Measurements from ENCODE around the gene SYT9. TPM values are rescaled to one million over a fixed set of nuclear protein-coding genes. Genes with fewer than 3 reads are reported as not detected.

Gene SYT9
- polyA plus RNA-seq, 1 of the 3 experiments (the other 2 are of a cell fraction), result 0.10 TPM

DNA sequence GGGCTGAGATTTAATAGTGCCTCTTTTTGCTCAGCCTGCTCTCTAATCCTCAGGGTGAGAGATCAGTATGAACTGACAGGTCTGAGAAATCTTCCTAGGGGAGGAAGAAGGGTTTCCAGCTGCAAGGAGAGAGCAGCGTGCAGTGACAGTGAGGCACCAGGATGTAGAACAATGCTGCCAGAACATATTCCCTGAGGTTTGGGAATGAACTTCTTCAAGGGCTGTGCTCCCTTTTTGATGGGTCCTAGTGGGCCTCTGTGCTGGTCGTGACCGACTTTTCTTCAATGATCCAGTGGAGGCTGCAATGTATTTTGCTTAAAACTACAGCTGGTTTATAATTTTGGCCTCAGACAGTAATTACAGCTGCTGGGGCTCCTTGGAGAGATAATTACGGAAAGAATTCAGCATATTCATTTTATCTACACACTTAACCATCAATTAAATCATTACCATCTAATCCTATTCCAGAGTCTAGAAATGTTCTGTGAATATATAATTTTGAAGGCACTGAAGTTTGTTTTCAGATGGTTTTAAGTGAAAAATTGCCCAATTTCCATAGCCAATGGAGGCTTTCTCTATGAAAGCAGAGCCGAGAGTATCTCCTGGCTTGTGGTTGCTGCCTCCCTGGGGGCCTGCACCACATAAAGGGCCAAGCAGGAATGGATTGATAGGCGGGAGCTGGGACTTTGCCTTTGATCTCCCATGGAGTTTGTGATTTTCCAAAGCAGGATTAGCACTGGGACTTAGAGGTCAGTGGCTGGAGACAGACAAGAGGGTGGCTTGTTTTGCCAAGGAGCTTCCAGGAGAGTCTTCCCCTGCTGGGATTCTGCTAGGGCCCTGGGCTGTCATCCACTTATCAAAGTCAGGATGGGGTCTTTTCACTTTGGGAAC lies 192.6 kb downstream of the SYT9 start:
- Histone ChIP-seq H4K20me1 (ENCODE audit: insufficient read depth) (no peaks in the 10 kb centered on the region), H3K36me3 (replicated peaks in 1 of 2; ENCODE audit: control insufficient read depth in 1 of 2, insufficient read depth in 2 of 2, low read length in 1 of 2) (no peaks in the 10 kb centered on the region), H3K9ac (no peak overlapping the region), H3K79me2 (ENCODE audit: insufficient read depth) (no peaks in the 10 kb centered on the region), H3K9me3 (no peaks in the 10 kb centered on the region), H3K27ac (ENCODE audit: low read depth in 2 of 2, low read length in 1 of 2) (no peak overlapping the region), H3F3A (replicated peaks; ENCODE audit: insufficient read depth) (no peaks in the 10 kb centered on the region), H3K4me1 (ENCODE audit: control insufficient read depth in 1 of 2, insufficient read depth in 2 of 2, low read depth in 1 of 2, low read length in 1 of 2) (no peaks in the 10 kb centered on the region), H3K9me2 (no peaks in the 10 kb centered on the region), H3K4me2 (no peak overlapping the region), H2AFZ (ENCODE audit: low read depth) (no peak overlapping the region), H3K27me3 (ENCODE audit: insufficient read depth) (no peaks in the 10 kb centered on the region), H3K4me3 (ENCODE audit: low read depth in 2 of 2, low read length in 1 of 2) (no peak overlapping the region)
- no peak for DNase-seq
- POLR2A ChIA-PET, result no interaction called here
- 23% methylated on average over 6 of the region's 6 CpGs for WGBS (ENCODE audit: low lambda C conversion rate)
- TF ChIP-seq, protein P1, sequence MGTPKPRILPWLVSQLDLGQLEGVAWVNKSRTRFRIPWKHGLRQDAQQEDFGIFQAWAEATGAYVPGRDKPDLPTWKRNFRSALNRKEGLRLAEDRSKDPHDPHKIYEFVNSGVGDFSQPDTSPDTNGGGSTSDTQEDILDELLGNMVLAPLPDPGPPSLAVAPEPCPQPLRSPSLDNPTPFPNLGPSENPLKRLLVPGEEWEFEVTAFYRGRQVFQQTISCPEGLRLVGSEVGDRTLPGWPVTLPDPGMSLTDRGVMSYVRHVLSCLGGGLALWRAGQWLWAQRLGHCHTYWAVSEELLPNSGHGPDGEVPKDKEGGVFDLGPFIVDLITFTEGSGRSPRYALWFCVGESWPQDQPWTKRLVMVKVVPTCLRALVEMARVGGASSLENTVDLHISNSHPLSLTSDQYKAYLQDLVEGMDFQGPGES (IDR thresholded peaks at IDR 0.05; ENCODE audit: low read depth, low read length), result no peak
- TF ChIP-seq, protein P2, sequence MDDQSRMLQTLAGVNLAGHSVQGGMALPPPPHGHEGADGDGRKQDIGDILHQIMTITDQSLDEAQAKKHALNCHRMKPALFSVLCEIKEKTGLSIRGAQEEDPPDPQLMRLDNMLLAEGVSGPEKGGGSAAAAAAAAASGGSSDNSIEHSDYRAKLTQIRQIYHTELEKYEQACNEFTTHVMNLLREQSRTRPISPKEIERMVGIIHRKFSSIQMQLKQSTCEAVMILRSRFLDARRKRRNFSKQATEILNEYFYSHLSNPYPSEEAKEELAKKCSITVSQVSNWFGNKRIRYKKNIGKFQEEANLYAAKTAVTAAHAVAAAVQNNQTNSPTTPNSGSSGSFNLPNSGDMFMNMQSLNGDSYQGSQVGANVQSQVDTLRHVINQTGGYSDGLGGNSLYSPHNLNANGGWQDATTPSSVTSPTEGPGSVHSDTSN (IDR thresholded peaks at IDR 0.05), result no peak
- no peak for TF ChIP-seq TEAD4 (IDR thresholded peaks at IDR 0.05; ENCODE audit: borderline replicate concordance, insufficient read depth)
- TF ChIP-seq NFIC (IDR thresholded peaks at IDR 0.05; ENCODE audit: borderline replicate concordance), result no peak
- no peak for TF ChIP-seq FOSL2 (IDR thresholded peaks at IDR 0.05; ENCODE audit: borderline replicate concordance, low read depth)
- TF ChIP-seq MXI1 (IDR thresholded peaks at IDR 0.05; ENCODE audit: low read depth, low read length), result no peak
- TF ChIP-seq, protein P3, sequence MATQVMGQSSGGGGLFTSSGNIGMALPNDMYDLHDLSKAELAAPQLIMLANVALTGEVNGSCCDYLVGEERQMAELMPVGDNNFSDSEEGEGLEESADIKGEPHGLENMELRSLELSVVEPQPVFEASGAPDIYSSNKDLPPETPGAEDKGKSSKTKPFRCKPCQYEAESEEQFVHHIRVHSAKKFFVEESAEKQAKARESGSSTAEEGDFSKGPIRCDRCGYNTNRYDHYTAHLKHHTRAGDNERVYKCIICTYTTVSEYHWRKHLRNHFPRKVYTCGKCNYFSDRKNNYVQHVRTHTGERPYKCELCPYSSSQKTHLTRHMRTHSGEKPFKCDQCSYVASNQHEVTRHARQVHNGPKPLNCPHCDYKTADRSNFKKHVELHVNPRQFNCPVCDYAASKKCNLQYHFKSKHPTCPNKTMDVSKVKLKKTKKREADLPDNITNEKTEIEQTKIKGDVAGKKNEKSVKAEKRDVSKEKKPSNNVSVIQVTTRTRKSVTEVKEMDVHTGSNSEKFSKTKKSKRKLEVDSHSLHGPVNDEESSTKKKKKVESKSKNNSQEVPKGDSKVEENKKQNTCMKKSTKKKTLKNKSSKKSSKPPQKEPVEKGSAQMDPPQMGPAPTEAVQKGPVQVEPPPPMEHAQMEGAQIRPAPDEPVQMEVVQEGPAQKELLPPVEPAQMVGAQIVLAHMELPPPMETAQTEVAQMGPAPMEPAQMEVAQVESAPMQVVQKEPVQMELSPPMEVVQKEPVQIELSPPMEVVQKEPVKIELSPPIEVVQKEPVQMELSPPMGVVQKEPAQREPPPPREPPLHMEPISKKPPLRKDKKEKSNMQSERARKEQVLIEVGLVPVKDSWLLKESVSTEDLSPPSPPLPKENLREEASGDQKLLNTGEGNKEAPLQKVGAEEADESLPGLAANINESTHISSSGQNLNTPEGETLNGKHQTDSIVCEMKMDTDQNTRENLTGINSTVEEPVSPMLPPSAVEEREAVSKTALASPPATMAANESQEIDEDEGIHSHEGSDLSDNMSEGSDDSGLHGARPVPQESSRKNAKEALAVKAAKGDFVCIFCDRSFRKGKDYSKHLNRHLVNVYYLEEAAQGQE (IDR thresholded peaks at IDR 0.05; ENCODE audit: low read depth, low read length), result no peak
- TF ChIP-seq, protein P4, sequence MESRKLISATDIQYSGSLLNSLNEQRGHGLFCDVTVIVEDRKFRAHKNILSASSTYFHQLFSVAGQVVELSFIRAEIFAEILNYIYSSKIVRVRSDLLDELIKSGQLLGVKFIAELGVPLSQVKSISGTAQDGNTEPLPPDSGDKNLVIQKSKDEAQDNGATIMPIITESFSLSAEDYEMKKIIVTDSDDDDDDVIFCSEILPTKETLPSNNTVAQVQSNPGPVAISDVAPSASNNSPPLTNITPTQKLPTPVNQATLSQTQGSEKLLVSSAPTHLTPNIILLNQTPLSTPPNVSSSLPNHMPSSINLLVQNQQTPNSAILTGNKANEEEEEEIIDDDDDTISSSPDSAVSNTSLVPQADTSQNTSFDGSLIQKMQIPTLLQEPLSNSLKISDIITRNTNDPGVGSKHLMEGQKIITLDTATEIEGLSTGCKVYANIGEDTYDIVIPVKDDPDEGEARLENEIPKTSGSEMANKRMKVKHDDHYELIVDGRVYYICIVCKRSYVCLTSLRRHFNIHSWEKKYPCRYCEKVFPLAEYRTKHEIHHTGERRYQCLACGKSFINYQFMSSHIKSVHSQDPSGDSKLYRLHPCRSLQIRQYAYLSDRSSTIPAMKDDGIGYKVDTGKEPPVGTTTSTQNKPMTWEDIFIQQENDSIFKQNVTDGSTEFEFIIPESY (IDR thresholded peaks at IDR 0.05; ENCODE audit: borderline replicate concordance, low read depth), result no peak
- TF ChIP-seq TCF12 (IDR thresholded peaks at IDR 0.05), result no peak
- TF ChIP-seq CHD2 (IDR thresholded peaks at IDR 0.05; ENCODE audit: low read length, partially characterized antibody), result no peak
- TF ChIP-seq, protein P5, sequence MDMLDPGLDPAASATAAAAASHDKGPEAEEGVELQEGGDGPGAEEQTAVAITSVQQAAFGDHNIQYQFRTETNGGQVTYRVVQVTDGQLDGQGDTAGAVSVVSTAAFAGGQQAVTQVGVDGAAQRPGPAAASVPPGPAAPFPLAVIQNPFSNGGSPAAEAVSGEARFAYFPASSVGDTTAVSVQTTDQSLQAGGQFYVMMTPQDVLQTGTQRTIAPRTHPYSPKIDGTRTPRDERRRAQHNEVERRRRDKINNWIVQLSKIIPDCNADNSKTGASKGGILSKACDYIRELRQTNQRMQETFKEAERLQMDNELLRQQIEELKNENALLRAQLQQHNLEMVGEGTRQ (IDR thresholded peaks at IDR 0.05; ENCODE audit: borderline replicate concordance, low read depth, low read length), result no peak
- no peak for TF ChIP-seq EP300 (IDR thresholded peaks at IDR 0.05; ENCODE audit: borderline replicate concordance in 1 of 2, low read depth in 1 of 2, low read length in 1 of 2)
- TF ChIP-seq, protein P6, sequence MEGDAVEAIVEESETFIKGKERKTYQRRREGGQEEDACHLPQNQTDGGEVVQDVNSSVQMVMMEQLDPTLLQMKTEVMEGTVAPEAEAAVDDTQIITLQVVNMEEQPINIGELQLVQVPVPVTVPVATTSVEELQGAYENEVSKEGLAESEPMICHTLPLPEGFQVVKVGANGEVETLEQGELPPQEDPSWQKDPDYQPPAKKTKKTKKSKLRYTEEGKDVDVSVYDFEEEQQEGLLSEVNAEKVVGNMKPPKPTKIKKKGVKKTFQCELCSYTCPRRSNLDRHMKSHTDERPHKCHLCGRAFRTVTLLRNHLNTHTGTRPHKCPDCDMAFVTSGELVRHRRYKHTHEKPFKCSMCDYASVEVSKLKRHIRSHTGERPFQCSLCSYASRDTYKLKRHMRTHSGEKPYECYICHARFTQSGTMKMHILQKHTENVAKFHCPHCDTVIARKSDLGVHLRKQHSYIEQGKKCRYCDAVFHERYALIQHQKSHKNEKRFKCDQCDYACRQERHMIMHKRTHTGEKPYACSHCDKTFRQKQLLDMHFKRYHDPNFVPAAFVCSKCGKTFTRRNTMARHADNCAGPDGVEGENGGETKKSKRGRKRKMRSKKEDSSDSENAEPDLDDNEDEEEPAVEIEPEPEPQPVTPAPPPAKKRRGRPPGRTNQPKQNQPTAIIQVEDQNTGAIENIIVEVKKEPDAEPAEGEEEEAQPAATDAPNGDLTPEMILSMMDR (IDR thresholded peaks at IDR 0.05), result no peak
- TF ChIP-seq ELF1 (IDR thresholded peaks at IDR 0.05), result no peak
- CTCF ChIA-PET, result interaction anchor here (0.7 to 7.1 kb wide), 12 partner anchors 15 to 352 kb away, joined by 3 to 95 read pairs (median 12); no protein-coding TSS in a partner anchor
